Measurements from ENCODE around the gene OR4K2. TPM values are rescaled to one million over a fixed set of nuclear protein-coding genes. Genes with fewer than 3 reads are reported as not detected.
"Not testable (repeated sequence)": the region's sequence is repeated elsewhere in the genome, so short reads cannot be mapped to it uniquely, and the experiment has no call there.

The OR4K2 gene, protein sequence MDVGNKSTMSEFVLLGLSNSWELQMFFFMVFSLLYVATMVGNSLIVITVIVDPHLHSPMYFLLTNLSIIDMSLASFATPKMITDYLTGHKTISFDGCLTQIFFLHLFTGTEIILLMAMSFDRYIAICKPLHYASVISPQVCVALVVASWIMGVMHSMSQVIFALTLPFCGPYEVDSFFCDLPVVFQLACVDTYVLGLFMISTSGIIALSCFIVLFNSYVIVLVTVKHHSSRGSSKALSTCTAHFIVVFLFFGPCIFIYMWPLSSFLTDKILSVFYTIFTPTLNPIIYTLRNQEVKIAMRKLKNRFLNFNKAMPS
- not detected for polyA plus RNA-seq (ENCODE audit: insufficient read length in 4 of 4)

DNA sequence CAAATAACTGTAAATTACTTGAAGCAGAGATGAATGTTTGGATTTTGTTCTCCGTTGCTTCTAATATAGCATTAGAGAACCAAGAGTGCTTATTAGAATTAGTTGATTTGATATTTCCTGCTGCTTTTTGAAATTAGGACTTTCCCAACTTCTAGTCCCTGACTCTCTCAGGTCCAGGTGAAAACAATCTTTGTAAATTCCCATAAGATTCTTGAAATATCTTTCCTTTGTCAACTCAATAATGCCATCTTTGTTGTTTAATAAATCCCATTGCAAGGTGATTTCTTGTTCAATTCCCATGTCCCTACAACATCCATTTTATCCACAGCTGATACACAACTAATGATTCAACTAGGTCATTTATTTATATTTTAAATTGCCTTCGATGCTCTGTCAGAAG lies at the start of gene OR4K2:
Gene OR4K2, plus strand, starts transcription at position 301 of the 400 bp plus-strand sequence. CDS start 1,126 bp downstream, outside the sequence.
- DNase-seq (ENCODE audit: low read depth in 4 of 4, low spot score in 2 of 4): no peak

DNA sequence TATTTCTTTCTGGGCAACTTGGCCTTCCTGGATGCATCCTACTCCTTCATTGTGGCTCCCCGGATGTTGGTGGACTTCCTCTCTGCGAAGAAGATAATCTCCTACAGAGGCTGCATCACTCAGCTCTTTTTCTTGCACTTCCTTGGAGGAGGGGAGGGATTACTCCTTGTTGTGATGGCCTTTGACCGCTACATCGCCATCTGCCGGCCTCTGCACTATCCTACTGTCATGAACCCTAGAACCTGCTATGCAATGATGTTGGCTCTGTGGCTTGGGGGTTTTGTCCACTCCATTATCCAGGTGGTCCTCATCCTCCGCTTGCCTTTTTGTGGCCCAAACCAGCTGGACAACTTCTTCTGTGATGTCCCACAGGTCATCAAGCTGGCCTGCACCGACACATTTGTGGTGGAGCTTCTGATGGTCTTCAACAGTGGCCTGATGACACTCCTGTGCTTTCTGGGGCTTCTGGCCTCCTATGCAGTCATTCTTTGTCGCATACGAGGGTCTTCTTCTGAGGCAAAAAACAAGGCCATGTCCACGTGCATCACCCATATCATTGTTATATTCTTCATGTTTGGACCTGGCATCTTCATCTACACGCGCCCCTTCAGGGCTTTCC lies 47.2 kb upstream of the OR4K2 start:
- DNase-seq (ENCODE audit: low read depth in 4 of 4, low spot score in 2 of 4): not testable (repeated sequence)

DNA sequence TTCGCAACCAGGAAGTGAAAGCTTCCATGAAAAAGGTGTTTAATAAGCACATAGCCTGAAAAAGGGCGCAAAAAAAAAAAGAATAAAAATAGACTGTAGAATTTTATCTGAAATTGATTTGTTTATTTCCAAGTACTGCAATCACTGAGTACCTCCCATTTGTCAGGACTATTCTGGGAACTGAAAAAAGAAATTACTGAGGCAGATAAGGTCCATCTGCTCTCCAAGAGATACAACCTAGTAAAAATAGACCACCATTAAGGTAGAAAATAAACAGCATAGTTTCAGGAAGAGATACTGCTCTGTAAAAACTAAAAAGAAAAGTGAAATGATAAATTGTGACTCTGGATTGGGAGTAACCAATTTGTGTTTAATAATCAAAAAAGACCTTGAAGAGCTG lies 46.6 kb upstream of the OR4K2 start:
- no peak for DNase-seq (ENCODE audit: low read depth in 4 of 4, low spot score in 2 of 4)

DNA sequence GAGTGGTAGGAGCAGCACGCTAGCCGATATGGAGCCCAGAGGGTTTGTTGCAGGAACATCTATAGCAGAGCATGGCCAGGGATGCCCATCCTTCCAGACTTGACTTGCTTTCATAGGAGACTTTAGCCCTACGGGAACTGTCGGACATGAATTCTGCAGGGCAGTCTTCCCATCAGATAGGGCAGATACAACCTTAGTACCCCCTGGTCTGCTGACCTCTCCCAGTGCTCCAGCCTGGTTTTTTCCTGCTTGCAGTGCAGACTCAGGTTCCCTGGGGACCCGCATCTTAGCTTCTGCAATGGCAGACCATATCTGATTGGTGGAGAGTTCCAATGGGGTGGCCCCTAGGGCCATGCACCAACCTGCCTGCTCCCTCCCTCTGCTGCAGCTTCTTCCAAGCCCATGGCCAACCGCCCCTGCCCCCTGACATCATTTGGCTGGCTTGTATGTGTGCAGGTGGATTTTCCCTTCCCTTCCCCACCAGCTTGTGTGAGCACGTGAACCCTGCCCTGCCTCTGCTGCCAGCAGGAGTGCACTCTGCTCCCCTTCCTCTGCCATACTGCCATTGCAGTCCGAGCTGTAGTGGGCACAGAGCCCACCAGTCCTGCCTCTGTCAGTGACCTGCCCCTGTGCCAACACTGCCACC lies 40.6 kb upstream of the OR4K2 start:
- DNase-seq (ENCODE audit: low read depth in 4 of 4, low spot score in 2 of 4): not testable (repeated sequence)

DNA sequence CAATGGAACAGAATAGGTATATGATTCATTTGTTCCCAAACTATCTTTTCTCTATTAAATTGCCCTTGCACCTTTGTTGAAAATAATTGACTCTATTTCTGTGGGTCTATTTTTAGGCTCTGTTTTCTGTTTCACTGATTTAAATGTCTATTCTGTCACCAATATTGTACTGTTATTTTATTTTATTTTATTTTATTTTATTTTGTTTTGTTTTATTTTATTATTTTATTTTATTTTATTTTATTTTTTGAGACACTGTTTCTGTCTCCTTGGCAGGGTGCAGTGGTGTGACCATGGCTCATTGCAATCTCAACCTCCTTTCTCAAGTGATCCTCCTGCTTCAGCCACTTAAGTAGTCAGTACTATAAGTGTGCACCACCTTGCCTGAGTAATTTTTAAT lies 36.5 kb upstream of the OR4K2 start:
- DNase-seq (ENCODE audit: low read depth in 4 of 4, low spot score in 2 of 4): no peak

DNA sequence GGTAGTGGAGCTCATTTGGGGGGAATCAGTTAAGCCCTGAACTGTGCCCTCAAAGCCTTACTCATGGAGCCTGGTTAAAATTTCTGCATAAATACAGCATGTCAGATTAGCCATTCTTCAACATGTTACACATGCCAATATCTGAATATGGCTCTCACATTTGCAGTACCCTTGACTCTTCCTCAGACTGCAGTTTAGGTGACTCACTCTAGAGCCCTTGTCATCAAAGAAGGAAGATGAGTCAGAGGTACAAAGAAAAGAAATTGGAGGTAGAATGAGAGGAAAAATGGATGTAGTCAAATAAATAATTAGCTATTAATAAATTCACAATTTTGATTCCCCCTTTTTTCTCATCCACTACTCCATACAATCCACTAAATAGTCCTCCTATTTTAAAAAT lies 23.6 kb upstream of the OR4K2 start:
- no peak for DNase-seq (ENCODE audit: low read depth in 4 of 4, low spot score in 2 of 4)

DNA sequence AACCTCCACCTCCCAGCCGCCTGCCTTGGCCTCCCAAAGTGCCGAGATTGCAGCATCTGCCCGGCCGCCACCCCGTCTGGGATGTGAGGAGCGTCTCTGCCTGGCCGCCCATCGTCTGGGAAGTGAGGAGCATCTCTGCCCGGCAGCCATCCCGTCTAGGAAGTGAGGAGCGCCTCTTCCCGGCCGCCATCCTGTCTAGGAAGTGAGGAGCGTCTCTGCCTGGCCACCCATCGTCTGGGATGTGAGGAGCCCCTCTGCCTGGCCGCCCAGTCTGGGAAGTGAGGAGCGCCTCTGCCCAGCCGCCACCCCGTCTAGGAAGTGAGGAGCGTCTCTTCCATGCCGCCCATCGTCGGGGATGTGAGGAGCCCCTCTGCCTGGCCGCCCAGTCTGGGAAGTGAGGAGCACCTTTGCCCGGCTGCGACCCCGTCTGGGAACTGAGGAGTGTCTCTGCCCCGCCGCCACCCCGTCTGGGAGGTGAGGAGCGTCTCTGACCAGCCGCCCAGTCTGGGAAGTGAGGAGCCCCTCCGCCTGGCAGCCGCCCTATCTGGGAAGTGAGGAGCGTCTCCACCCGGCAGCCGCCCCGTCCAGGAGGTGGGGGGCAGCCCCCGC lies 8.8 kb upstream of the OR4K2 start:
- not testable (repeated sequence) for DNase-seq (ENCODE audit: low read depth in 4 of 4, low spot score in 2 of 4)

DNA sequence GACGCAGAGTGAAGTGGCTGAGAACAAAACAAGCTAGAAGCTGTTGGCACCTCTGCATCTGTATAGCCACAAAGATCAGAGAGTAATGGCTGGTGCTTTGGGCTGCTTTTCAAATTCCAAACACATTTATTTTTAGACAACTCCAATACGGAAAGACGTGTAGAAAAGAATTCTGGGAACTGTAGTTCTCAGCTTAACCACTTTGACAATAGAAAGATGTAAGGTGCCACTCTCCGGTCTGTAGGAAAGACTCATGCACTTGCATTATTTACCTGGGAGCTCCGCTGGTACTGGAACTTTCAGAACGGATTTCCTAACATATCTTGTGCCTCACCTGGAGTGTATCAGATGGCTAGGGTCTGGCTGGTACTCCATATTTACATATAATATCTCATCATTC lies 1.8 kb upstream of the OR4K2 start:
- no peak for DNase-seq (ENCODE audit: low read depth in 4 of 4, low spot score in 2 of 4)

DNA sequence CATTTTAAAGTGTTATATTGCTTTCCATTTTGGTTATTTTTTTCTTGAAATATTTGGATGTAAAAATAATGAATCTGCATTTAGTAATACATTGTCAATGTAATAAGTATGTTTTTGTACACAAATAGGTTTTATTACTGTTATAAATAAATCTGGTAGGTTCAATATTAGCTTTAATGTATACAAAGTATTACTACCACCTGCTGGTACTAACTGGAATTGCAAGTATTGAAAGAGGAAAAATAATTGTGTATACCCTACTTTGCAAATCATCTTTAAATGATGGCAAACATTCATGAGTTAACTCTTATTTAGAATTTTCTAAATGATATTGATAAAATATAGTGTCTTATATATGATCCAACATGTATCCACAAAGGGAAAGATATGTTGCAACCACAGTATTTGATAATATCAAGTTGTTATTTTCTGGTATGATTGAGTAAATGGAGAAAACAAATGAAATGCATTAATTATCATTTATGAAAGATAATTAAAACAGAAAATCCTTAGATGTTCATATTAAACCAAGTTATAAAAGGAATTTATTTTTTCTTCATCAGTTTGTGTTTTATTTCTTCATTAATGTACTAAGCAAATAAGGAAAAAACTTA lies 3.2 kb downstream of the OR4K2 start:
- no peak for DNase-seq (ENCODE audit: low read depth in 4 of 4, low spot score in 2 of 4)

DNA sequence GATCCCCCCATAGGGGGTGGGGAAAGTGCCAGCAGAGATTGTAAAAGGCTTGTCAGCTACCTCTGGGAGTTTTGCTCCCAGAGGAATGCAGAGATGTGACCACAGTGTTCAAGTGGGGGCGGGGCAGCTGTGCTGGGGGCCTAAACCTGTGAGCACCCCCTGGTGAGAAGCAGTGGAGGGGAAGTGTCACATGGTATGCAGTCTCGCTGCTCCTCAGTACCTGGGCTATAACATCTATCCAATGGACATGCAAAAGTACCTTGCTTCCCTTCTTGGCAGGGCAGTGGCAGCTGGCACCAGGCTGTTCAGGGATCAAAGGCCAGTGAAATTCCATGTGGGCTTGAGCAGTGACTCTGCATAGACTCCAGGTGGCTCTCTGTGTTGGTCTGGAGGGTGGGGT lies 20.3 kb downstream of the OR4K2 start:
- DNase-seq (ENCODE audit: low read depth in 4 of 4, low spot score in 2 of 4): no peak

DNA sequence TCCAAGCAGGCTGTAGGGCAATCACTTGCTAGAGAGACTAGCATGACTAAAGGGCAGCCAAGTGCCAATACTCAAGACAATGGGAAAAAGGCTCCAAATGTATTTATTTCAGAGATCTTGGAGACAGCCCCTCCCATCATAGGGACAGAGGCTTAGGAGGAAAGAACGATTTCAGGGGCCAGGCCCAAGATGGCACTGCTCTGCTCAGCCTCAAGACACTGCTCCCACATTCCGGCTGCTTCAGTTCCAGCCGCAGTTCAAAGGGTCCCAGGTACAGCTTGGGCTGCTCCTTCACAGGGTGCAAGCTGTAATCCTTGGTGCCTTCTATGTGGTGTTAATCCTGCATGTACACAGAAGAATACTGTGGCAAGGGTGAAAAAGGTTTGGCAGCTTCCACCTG lies 26.1 kb downstream of the OR4K2 start:
- DNase-seq (ENCODE audit: low read depth in 4 of 4, low spot score in 2 of 4): no peak

DNA sequence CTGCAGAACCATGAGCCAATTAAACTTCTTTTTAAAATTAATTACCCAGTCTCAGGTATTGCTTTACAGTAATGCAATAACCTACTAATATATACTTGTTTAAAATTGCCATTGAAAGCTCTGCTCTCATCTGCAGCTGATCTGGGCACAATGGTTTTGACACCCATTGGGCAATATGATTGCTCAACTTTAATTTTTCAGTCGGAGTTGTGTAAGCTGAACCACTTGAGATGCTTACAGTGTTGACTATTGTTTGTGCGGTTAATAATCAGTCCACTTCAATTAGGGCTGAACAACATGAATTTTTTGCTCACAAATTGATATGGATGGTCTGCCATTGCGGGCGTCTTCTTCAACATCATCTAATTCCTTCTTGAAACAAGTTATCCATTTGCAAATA lies 27.5 kb downstream of the OR4K2 start:
- no peak for DNase-seq (ENCODE audit: low read depth in 4 of 4, low spot score in 2 of 4)

DNA sequence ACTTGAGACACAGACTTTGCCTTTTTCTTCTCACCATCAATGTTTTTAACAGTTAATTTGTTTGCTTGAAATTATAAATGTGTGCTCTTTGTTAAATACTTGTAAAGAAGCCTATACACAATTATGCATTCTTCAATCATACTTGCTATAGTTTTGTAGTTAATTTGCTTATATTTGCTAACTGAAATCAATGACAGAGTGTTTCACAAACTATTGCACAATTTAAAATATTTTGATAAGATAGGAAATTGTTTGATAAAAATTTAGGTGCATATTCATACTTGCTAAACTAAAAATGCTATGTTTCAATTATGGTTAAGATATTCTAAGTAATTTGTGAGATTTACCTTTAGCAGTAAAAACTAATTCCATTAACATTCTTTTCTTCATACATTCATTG lies 31.7 kb downstream of the OR4K2 start:
- DNase-seq (ENCODE audit: low read depth in 4 of 4, low spot score in 2 of 4): no peak

DNA sequence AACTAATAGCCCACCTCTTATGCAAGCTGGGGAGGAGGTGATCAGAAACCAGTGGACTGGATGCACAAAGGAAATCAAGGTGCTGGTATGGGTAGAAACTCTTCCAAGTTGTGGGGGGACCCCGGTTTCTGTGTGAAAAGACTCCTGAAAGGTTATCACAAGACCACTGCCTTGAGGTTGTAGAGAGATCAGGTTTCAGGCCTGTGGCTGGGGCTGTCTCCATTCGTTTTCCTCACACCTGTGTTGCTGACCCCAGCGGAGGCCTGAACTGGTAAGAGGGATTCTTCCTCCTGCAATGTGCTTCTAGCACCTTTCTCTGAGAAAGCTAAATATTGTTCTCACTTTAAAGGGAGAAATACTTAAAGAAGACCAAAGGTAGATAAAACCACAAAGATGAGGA lies 36.2 kb downstream of the OR4K2 start:
- no peak for DNase-seq (ENCODE audit: low read depth in 4 of 4, low spot score in 2 of 4)

DNA sequence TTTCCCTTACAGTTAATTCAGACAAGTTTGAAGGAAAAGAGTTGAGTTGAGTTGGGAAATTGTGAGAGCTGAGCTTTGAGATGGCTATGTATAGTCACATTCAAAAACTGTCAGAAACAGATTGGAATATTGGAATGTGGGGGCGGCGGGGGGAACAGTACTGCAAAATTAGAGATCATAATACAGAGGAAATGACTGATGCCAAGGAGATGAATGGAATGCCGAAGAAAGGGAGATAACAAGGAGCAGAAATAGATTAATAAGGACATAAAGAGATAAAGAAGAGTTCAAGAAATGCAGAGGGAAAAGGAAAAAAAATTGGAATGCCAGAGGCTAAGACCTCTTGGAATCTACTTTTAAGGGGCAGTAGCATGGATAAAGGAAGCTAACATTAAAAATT lies 42.3 kb downstream of the OR4K2 start:
- no peak for DNase-seq (ENCODE audit: low read depth in 4 of 4, low spot score in 2 of 4)

DNA sequence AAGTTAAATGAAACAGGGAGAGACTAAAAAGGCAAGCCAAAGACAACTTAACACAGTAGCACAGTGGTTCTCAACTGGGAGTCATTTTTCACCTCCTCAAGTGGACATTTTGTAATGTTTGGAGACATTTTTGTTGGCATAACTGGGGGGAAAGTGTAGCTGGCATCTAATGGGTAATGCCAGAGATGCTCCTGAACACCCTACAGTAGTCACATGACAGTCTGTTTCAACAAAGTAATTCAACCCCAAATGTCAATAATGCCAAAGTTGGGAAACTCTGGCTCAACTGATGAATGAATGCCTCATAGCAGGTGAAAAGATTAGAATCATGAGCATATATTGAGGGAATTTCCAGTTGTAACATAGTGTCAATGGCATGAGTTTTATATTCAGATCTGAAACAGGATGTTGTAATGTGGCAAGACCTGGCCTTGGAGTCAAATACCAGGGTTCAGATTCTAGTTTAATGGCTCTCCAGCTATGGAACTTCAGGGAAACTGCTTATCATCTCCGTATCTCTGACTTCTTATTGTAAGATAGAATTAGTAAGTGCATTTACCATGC lies 43.1 kb downstream of the OR4K2 start:
- no peak for DNase-seq (ENCODE audit: low read depth in 4 of 4, low spot score in 2 of 4)

DNA sequence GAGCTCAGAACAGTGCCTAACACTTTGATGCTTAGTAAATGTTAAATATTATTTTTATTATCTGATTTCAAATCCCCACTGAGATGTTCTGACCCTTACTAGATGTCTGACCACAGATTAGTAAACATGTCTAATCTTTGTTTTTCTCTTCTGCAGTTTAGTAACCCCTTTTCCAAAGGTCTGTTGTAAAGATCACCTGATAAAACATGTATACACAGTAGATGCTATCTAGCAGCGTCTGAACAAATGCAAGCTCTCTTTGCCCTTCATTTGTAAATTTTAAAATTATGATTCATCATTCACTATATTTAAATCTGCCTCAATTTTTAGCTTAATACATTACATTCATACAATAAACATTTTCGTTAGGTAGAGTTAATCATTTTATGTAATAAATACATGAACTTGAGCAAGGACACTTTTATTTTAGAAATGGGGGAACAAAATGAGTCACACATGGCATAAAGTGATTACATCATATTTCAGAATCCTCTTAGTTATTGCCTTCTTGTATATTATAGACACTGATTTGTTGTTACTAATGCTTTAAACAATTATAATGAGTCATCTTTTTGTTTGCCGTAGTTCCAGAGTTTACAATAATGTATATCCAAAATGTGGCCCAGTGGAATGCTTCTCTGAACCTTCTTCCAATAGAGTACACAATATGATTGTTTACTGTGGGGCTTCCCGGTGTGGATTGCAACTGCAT lies 43.8 kb downstream of the OR4K2 start:
- DNase-seq (ENCODE audit: low read depth in 4 of 4, low spot score in 2 of 4): no peak

DNA sequence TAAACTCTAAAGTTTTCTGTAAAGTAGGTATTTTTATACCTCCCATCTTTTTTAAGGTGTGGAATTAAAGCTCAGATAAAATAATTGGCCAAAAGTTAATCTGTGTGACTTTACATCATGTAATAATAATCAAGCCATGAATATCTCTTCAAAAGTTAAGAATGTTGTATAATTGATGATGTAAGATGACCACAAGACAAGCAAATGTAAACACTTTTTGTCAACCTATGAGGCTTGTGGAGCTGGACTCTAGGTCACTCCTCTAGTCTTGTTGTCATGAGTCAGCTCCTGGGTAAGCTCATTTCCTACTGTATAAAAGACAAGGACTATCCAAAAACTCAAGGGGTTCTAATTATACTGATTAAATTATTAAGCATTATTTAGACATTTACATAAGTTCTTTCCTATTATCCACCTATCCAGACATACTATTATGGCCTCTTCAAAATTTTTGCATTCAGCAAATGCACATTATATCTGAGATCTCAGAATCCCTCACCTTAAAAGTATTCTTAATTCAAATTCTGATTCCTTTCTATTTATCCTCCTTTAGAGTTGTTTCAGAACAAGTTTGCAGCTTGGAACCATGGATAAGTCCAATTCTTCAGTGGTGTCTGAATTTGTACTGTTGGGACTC lies 45.2 kb downstream of the OR4K2 start, which contains the start of gene OR4K5:
Gene OR4K5, plus strand, starts transcription at position 587 of the 637 bp plus-strand sequence. Its CDS starts 0 bp downstream, at position 587.
- DNase-seq (ENCODE audit: low read depth in 4 of 4, low spot score in 2 of 4): no peak

DNA sequence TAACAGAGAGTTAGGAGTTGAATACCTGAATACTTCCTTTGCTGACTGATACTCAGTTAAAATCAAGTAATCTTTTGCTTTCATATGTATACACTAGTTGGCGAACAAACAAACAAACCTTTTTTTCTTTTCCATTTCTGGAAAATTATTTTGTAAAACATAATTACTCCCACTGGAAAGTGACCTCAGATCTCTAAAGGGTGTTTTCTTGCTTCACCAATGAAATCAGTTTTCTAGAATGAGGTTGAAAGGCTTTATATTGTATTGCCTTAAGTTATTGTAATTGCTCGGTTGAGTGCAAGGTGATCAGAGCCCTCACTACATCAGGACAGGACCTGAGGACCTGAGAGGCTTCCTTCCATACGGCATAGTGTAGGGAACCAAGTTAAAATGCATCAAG lies 55.7 kb downstream of the OR4K2 start, which contains the start of gene OR4K1:
Gene OR4K1, plus strand, starts transcription at position 301 of the 400 bp plus-strand sequence. CDS start 4,750 bp downstream, outside the sequence.
- no peak for DNase-seq (ENCODE audit: low read depth in 4 of 4, low spot score in 2 of 4)

Measured in left renal cortex interstitium (tissue), 4 donors.